ENCODE results near the gene MTCL3.

MTCL3 gene

GRCh38 chr6:127518191-127518709 is 885 bp downstream of the MTCL3 start:
- no peaks in the 10 kb centered on the region for H3K9me3 ChIP-seq
- intact Hi-C loops (cut with DNase I; ENCODE audit: low total_unique reads) = loop anchor here (10.0 kb wide), 1 partner anchor 53 kb away; no protein-coding TSS in a partner anchor
- no peak for DNase-seq
- H3K4me1 ChIP-seq = peaks cover 5 to 40% (median 22%) of the 10 kb centered on the region in 4 donors
- H3K4me3 ChIP-seq = no peak overlapping the region
- no peak for TF ChIP-seq POLR2A (IDR thresholded peaks at IDR 0.05)
- no peak for TF ChIP-seq POLR2AphosphoS5 (IDR thresholded peaks at IDR 0.05)
- TF ChIP-seq CTCF (IDR thresholded peaks at IDR 0.05) = no peak
- TF ChIP-seq EP300 (IDR thresholded peaks at IDR 0.05; ENCODE audit: low read depth) = no peak
- no peaks in the 10 kb centered on the region for H3K36me3 ChIP-seq
- WGBS, 2 donors (ENCODE audit: low coverage in 1 of 2) = 7 to 23% methylated on average over 3 to 10 of the region's 10 CpGs
- H3K27me3 ChIP-seq = peaks cover 92% of the 10 kb centered on the region
- no peak overlapping the region for H3K27ac ChIP-seq
- in situ Hi-C loops (cut with MboI; ENCODE audit: low pct_ligation_motif_present in 1 of 4, low pct_unique_long_range_greater_than_20kb in 1 of 4, low sequenced_read_pairs in 3 of 4) = no loop called here

GRCh38 chr6:127517693-127518092 is 1.4 kb downstream of the MTCL3 start:
- H3K36me3 ChIP-seq = no peaks in the 10 kb centered on the region
- peaks cover 5 to 40% (median 22%) of the 10 kb centered on the region in 4 donors for H3K4me1 ChIP-seq
- 73 to 78% methylated on average over 2 of the region's 2 CpGs for WGBS, 2 donors (ENCODE audit: low coverage in 1 of 2)
- intact Hi-C loops (cut with DNase I; ENCODE audit: low total_unique reads) = loop anchor here (10.0 kb wide), 1 partner anchor 53 kb away; no protein-coding TSS in a partner anchor
- H3K9me3 ChIP-seq = no peaks in the 10 kb centered on the region
- in situ Hi-C loops (cut with MboI; ENCODE audit: low pct_ligation_motif_present in 1 of 4, low pct_unique_long_range_greater_than_20kb in 1 of 4, low sequenced_read_pairs in 3 of 4) = no loop called here
- H3K4me3 ChIP-seq = no peak overlapping the region
- H3K27me3 ChIP-seq = peaks cover 94% of the 10 kb centered on the region
- no peak for TF ChIP-seq CTCF (IDR thresholded peaks at IDR 0.05)
- TF ChIP-seq EP300 (IDR thresholded peaks at IDR 0.05; ENCODE audit: low read depth) = no peak
- no peak for TF ChIP-seq POLR2A (IDR thresholded peaks at IDR 0.05)
- TF ChIP-seq POLR2AphosphoS5 (IDR thresholded peaks at IDR 0.05) = no peak
- DNase-seq = no peak
- H3K27ac ChIP-seq = no peak overlapping the region

GRCh38 chr6:127516662-127517273 is 2.4 kb downstream of the MTCL3 start:
- H3K9me3 ChIP-seq = no peaks in the 10 kb centered on the region
- H3K27me3 ChIP-seq = peaks cover 87% of the 10 kb centered on the region
- no peaks in the 10 kb centered on the region for H3K36me3 ChIP-seq
- 13 to 17% methylated on average over 3 to 6 of the region's 6 CpGs for WGBS, 2 donors (ENCODE audit: low coverage in 1 of 2)
- intact Hi-C loops (cut with DNase I; ENCODE audit: low total_unique reads) = loop anchor here (10.0 kb wide), 1 partner anchor 52 kb away; no protein-coding TSS in a partner anchor
- DNase-seq = peak; percentile 20
- in situ Hi-C loops (cut with MboI; ENCODE audit: low pct_ligation_motif_present in 1 of 4, low pct_unique_long_range_greater_than_20kb in 1 of 4, low sequenced_read_pairs in 3 of 4) = no loop called here
- TF ChIP-seq EP300 (IDR thresholded peaks at IDR 0.05; ENCODE audit: low read depth) (no peak), POLR2A (IDR thresholded peaks at IDR 0.05) (no peak), CTCF (IDR thresholded peaks at IDR 0.05) (peak; percentile 48 to 61 (median 57)), POLR2AphosphoS5 (IDR thresholded peaks at IDR 0.05) (no peak)
- peak overlapping the region; percentile 46 to 76 (median 50) for H3K4me3 ChIP-seq
- peaks cover 5 to 40% (median 22%) of the 10 kb centered on the region in 4 donors for H3K4me1 ChIP-seq
- H3K27ac ChIP-seq = peak overlapping the region in 1 of 4 donors; percentile 32

- in situ Hi-C loops (cut with MboI; ENCODE audit: low pct_ligation_motif_present in 1 of 4, low pct_unique_long_range_greater_than_20kb in 1 of 4, low sequenced_read_pairs in 3 of 4) (no loop called here), intact Hi-C loops (cut with DNase I; ENCODE audit: low total_unique reads) (loop anchor here (10.0 kb wide), 1 partner anchor 51 kb away; no protein-coding TSS in a partner anchor)
- no peak for TF ChIP-seq POLR2A (IDR thresholded peaks at IDR 0.05)
- no peak for TF ChIP-seq POLR2AphosphoS5 (IDR thresholded peaks at IDR 0.05)
- no peak for TF ChIP-seq CTCF (IDR thresholded peaks at IDR 0.05)
- no peak for TF ChIP-seq EP300 (IDR thresholded peaks at IDR 0.05; ENCODE audit: low read depth)
- peak; percentile 54 for DNase-seq
- Histone ChIP-seq H3K4me3 (peak overlapping the region; percentile 46 to 76 (median 50)), H3K36me3 (no peaks in the 10 kb centered on the region), H3K4me1 (peaks cover 5 to 40% (median 22%) of the 10 kb centered on the region in 4 donors), H3K27ac (peak overlapping the region; percentile 32 to 58 (median 55)), H3K27me3 (peaks cover 80% of the 10 kb centered on the region), H3K9me3 (no peaks in the 10 kb centered on the region)
- WGBS, 2 donors (ENCODE audit: low coverage in 1 of 2) = 0% methylated on average over 46 of the region's 76 CpGs; no CpG with 5 or more reads in 1 of the 2 donors
Measured at GRCh38 chr6:127515794-127516661, 3.1 kb downstream of the MTCL3 start.
